ENCODE results near the gene MOV10. TPM values are rescaled to one million over a fixed set of nuclear protein-coding genes. Genes with fewer than 3 reads are reported as not detected.

The MOV10 gene
- total RNA-seq, 1 donor from 2014 or later = 36.4 TPM

DNA sequence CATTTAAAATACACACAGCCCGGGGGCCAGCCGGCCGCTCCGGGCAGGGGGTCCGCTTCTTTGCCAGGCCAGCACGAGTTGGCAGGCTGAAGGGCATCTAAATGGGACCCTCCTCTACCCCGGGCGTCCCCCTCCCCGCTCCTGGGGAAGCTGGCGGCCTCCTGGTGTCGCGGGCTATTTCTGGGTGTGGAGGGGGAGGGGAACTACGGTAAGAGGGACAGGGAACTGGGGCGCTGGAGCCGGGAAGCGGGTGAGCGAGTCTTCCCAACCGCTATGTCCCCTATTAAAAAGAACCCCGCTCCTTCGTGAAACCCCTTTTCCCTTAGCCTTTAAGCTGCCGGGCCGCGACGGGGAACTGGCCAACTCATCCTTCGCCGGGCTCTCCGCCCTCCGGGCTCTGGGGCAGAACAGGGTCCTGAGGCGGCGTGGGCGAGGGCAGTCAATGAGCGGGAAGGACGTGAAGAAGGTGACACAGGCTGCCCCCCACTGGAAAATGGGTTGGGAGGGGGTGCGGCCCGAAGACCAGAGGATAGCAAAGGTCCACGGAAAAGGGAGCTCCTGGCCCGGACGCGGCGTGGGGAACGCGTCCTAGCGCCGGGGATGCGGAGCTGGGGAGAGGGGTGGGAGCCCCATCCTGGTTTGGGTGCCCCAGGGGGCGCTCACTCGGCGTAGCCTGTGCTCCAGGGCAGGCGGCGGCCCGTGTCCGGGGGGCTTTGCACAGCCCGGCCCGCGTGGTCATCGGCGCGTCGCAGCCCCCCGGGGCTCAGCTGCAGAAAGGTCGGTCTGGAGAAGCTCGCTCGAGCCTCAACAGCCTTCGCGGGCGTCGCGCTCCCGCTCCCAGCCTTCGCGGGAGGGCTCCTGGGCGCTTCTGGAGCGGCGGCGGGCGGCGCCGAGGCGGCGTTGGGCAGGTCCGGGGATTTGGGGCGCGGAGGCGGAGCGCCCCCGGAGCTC is 40.1 kb downstream of the MOV10 start:
- DNase-seq = no peak
- no peaks in the 10 kb centered on the region for H3K9me3 Mint-ChIP-seq
- H3K27ac Mint-ChIP-seq = peak overlapping the region; percentile 9
- intact Hi-C loops (cut with micrococcal nuclease) = loop anchor here (1.0 to 10.0 kb wide), 9 partner anchors 7 to 1568 kb away; partner anchors contain the start of genes CAPZA1, HIPK1, MAGI3 and RHOC
- H3K27me3 Mint-ChIP-seq = peaks cover 5% of the 10 kb centered on the region
- TF ChIP-seq, protein P1, sequence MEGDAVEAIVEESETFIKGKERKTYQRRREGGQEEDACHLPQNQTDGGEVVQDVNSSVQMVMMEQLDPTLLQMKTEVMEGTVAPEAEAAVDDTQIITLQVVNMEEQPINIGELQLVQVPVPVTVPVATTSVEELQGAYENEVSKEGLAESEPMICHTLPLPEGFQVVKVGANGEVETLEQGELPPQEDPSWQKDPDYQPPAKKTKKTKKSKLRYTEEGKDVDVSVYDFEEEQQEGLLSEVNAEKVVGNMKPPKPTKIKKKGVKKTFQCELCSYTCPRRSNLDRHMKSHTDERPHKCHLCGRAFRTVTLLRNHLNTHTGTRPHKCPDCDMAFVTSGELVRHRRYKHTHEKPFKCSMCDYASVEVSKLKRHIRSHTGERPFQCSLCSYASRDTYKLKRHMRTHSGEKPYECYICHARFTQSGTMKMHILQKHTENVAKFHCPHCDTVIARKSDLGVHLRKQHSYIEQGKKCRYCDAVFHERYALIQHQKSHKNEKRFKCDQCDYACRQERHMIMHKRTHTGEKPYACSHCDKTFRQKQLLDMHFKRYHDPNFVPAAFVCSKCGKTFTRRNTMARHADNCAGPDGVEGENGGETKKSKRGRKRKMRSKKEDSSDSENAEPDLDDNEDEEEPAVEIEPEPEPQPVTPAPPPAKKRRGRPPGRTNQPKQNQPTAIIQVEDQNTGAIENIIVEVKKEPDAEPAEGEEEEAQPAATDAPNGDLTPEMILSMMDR (IDR thresholded peaks at IDR 0.05) = no peak
- peaks cover 37% of the 10 kb centered on the region for H3K4me1 Mint-ChIP-seq
- CTCF ChIA-PET = interaction anchor here (0.6 to 6.5 kb wide), 19 partner anchors 8 to 1264 kb away, joined by 3 to 59 read pairs (median 5); partner anchors contain the start of genes LRIG2, MOV10 and SLC16A1
- H3K4me3 Mint-ChIP-seq = peak overlapping the region; percentile 84
- peak; percentile 0 for ATAC-seq (ENCODE audit: low read depth)
- POLR2A ChIA-PET = interaction anchor here (0.6 to 3.6 kb wide), 16 partner anchors 10 to 1045 kb away, joined by 3 to 31 read pairs (median 6); partner anchors contain the start of genes CAPZA1, LRIG2, MOV10 and PHTF1
- no peaks in the 10 kb centered on the region for H3K36me3 Mint-ChIP-seq (ENCODE audit: low read depth)

DNA sequence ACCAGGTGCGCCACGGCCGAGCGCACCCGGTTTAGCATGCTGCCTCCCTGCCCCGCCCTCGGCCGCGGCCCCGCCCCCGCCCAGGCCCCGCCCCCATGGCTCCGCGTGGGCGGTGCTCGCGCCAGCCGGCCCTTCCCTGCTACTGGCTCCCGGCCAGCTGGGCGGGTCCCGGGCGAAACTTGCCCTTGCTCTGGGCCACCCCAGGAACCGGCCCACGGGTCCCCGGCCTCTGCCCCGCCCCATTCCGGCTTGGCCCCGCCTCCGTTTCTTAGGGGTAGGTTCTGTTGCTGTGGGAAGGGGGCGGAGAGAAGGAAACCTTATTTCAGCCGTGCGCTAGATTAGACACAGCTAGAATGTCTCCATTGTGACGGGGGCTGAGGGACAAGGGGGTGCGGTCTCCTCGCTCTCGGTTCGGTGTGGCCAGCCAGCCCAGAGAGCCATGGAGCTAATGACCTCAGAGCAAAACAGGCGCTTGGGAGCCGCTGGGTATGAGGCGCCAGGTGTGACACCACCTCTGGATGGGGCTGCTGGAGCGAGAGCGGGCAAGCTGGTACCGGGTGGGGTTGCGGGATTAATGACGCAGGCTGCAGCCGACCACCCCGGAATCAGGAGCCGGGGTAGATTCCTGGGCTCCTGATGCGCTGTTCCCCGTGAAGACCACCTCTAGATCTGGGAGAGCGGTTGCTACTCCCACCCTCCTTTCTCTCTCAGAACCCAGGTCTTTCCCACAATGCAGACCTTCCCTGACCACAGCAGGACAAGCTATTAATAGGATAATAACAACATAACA is 41.0 kb downstream of the MOV10 start, which contains the start of gene PPM1J:
Gene PPM1J (minus strand): TSS at position 69 of the 790 bp plus-strand sequence. CDS start 31 bp downstream, at position 38.
- H3K27ac Mint-ChIP-seq = peak within 1 kb of the TSS; percentile 74
- peak within 1 kb of the TSS; percentile 84 for H3K4me3 Mint-ChIP-seq
- POLR2A ChIA-PET = interaction anchor here (0.6 to 3.6 kb wide), 13 partner anchors 11 to 1044 kb away, joined by 3 to 31 read pairs (median 6); partner anchors contain the start of genes CAPZA1, LRIG2, MOV10 and PHTF1
- H3K27me3 Mint-ChIP-seq = peaks cover 5% of the 10 kb centered on the region
- no peaks in the 10 kb centered on the region for H3K9me3 Mint-ChIP-seq
- CTCF ChIA-PET = interaction anchor here (0.5 to 6.5 kb wide), 23 partner anchors 8 to 1263 kb away, joined by 3 to 59 read pairs (median 4); partner anchors contain the start of genes LRIG2, MOV10, SLC16A1 and ST7L
- H3K4me1 Mint-ChIP-seq = peaks cover 37% of the 10 kb centered on the region
- peak; percentile 88 for ATAC-seq (ENCODE audit: low read depth)
- intact Hi-C loops (cut with micrococcal nuclease) = loop anchor here (1.0 to 10.0 kb wide), 17 partner anchors 8 to 1567 kb away; partner anchors contain the start of genes CAPZA1, HIPK1, LRIG2 and MAGI3
- peak; percentile 99 for DNase-seq
- H3K36me3 Mint-ChIP-seq (ENCODE audit: low read depth) = no peaks in the 10 kb centered on the region
- TF ChIP-seq, protein P1 (IDR thresholded peaks at IDR 0.05) = no peak

DNA sequence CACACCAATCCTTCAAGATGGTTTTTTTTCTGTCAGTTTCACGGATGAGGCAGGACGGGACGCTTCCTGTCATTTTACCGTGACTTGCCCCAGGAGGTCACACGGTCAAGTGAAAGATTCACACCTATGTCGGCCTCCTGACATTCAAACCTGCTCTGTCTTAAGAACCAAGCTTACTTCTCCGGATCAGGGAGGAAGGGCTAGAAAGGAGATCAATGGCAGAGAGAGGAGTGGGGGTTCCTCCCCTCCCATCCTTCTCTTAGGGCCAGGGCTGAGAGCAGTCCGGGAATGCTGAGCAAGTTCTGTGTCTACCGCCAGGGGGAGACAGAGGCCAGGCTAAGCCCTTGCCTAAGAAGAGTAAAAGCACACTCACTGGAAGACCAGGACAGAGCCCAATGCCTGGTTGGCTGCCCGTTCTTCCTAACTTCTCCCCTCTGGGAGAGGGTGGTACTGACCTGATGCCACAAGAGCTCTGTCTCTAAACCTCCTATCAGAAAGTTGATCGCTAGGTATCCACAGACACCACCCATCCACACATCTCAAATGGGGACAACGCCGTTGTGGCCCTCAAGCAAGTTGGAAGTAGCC is 41.8 kb downstream of the MOV10 start:
- Mint-ChIP-seq H3K9me3 (no peaks in the 10 kb centered on the region), H3K27ac (peak overlapping the region; percentile 50), H3K4me3 (peak overlapping the region; percentile 84), H3K4me1 (peaks cover 37% of the 10 kb centered on the region), H3K36me3 (ENCODE audit: low read depth) (no peaks in the 10 kb centered on the region), H3K27me3 (peaks cover 5% of the 10 kb centered on the region)
- POLR2A ChIA-PET = interaction anchor here (0.6 to 3.6 kb wide), 4 partner anchors 42 to 357 kb away, joined by 4 to 31 read pairs (median 21); partner anchors contain the start of genes CAPZA1, LRIG2, MOV10 and ST7L
- DNase-seq (peak; percentile 65), ATAC-seq (ENCODE audit: low read depth) (peak; percentile 14)
- CTCF ChIA-PET = interaction anchor here (0.7 to 6.5 kb wide), 21 partner anchors 8 to 992 kb away, joined by 3 to 59 read pairs (median 5); partner anchors contain the start of genes LRIG2, MOV10, SLC16A1 and ST7L
- intact Hi-C loops (cut with micrococcal nuclease) = loop anchor here (1.0 to 10.0 kb wide), 12 partner anchors 88 to 1566 kb away; partner anchors contain the start of genes HIPK1, LRIG2, MAGI3 and PHTF1
- TF ChIP-seq, protein P1 (IDR thresholded peaks at IDR 0.05) = peak; percentile 52

DNA sequence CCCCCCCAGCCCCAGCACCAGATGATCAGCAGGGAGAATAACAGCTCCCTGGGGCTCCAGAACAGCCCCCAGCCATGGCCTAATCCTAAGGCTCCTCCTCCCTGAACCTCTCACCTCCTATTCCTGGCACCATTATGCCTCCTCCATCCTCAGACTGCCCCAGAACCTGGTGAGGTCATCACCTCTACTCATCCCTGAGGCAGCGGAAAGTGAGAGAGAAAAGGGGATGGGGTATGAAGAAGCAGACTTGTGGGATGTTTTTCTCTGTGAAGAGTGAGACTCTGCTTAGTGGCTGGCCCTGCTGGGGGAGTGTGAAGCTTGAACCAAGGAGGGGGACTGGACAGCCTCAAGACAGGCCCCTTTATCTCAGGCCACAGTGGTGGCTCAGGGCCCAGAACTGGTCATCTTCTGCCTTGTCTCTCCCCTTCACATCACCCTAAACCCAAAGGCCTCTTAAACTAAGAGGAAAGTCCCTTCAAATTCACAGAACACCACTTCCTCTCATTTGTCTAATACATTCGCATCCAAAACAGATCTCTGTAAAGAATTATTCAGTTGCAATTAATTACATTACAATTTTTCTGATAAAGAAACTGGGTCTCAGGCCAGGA is 42.9 kb downstream of the MOV10 start:
- ChIA-PET POLR2A (no interaction called here), CTCF (interaction anchor here (0.7 to 6.5 kb wide), 14 partner anchors 9 to 968 kb away, joined by 3 to 59 read pairs (median 6); partner anchors contain the start of genes LRIG2, MOV10 and SLC16A1)
- H3K4me1 Mint-ChIP-seq = peaks cover 37% of the 10 kb centered on the region
- TF ChIP-seq, protein P1 (IDR thresholded peaks at IDR 0.05) = no peak
- no peak for DNase-seq
- intact Hi-C loops (cut with micrococcal nuclease) = loop anchor here (2.0 to 10.0 kb wide), 5 partner anchors 355 to 1565 kb away; partner anchors contain the start of genes HIPK1, LRIG2, MAGI3 and RSBN1
- peaks cover 13% of the 10 kb centered on the region for H3K27me3 Mint-ChIP-seq
- H3K27ac Mint-ChIP-seq = no peak overlapping the region
- H3K9me3 Mint-ChIP-seq = no peaks in the 10 kb centered on the region
- ATAC-seq (ENCODE audit: low read depth) = no peak
- no peaks in the 10 kb centered on the region for H3K36me3 Mint-ChIP-seq (ENCODE audit: low read depth)
- H3K4me3 Mint-ChIP-seq = no peak overlapping the region
